HCT116 (cell line): ENCODE results near the gene SOX18. TPM values are rescaled to one million over a fixed set of nuclear protein-coding genes. Genes with fewer than 3 reads are reported as not detected.

Source experiments
- ATAC-seq: fragments of 200-7000 bp; cut with Tn5 transposase; 2 replicates; pipeline ENCODE4 v1.9.1; 2020; ENCODE audit warnings: mild to moderate bottlenecking, moderate library complexity
- BruUV-seq: library from RNA; stranded (reverse); fragments of 400-500 nt; replicated peaks from 2 replicates; lab custom pipeline; 2021; lab: Mats Ljungman, UMichigan
- CTCF ChIA-PET: fragments of 300-600 bp; sonication (Branson Sonifier 250); formaldehyde crosslinking; loops from one replicate; lab custom pipeline; 2021; ENCODE audit warnings: antibody characterized with exemption; lab: Charles Lee
- POLR2A ChIA-PET: fragments of 300-600, 350-600 bp; sonication (Branson Sonifier 250); formaldehyde crosslinking; loops from one replicate; lab custom pipeline; 2021; ENCODE audit warnings: antibody characterized with exemption; lab: Charles Lee
- RAD21 ChIA-PET, 2 experiments: fragments of 300-600 bp; sonication (Branson Sonifier 250); formaldehyde crosslinking; loops; one replicate each; lab custom pipeline; 2023; ENCODE audit warnings: low total read pairs in 2 of 2; ENCODE audit not compliant: uncharacterized antibody in 2 of 2, unreplicated experiment in 2 of 2, low non-redundant PET in 1 of 2; lab: Charles Lee
- DNase-seq: peaks from one replicate; pipeline ENCODE4 v3.0.0-alpha.2; 2010; ENCODE audit warnings: low read depth, low spot score
- H2AFZ ChIP-seq: fragments of 200-600 bp; shearing (Covaris generic), sonication (generic); 2 replicates; pipeline ENCODE4 v1.6.1; 2017; ENCODE audit warnings: low read depth, mixed run types, mixed read lengths, antibody characterized with exemption, low read length; ENCODE audit not compliant: poor library complexity, severe bottlenecking
- H3K27ac ChIP-seq: 2 replicates; pipeline ENCODE4 v1.5.1; 2012; ENCODE audit warnings: low read depth, low read length
- H3K27me3 ChIP-seq: fragments of 200-600 bp; sonication (generic); 2 replicates; pipeline ENCODE4 v1.6.1; 2016; ENCODE audit warnings: mixed run types, low read length, mixed read lengths; ENCODE audit not compliant: insufficient read depth
- H3K36me3 ChIP-seq, 2 experiments: fragments of 200-500 bp in 1 of 2; fragments of 200-600 bp in 1 of 2; sonication (Bioruptor generic) in 1 of 2; sonication (generic) in 1 of 2; 2 replicates each; pipeline versions ENCODE4 v1.5.1 to v1.6.1; 2014 to 2016; ENCODE audit warnings: low read length in 2 of 2, inconsistent platforms in 1 of 2, mixed read lengths in 1 of 2, mixed run types in 1 of 2; ENCODE audit not compliant: insufficient read depth in 2 of 2, control insufficient read depth in 1 of 2
- H3K4me1 ChIP-seq, 2 experiments: fragments of 200-600 bp in 1 of 2; sonication (generic) in 1 of 2; 2 replicates each; pipeline versions ENCODE4 v1.5.1 to v1.6.1; 2012 to 2017; ENCODE audit warnings: low read length in 2 of 2, inconsistent platforms in 1 of 2, mild to moderate bottlenecking in 1 of 2, mixed read lengths in 1 of 2, mixed run types in 1 of 2, moderate library complexity in 1 of 2; ENCODE audit not compliant: insufficient read depth in 2 of 2, control insufficient read depth in 1 of 2
- H3K4me2 ChIP-seq: fragments of 200-600 bp; sonication (generic); 2 replicates; pipeline ENCODE4 v1.6.1; 2017; ENCODE audit warnings: mixed run types, low read length, mixed read lengths
- H3K4me3 ChIP-seq, 2 experiments: fragments of 200-600 bp in 1 of 2; sonication (generic) in 1 of 2; replicated peaks in 1 of 2; 2 replicates each; pipeline ENCODE4 v1.5.1; 2011 to 2016; ENCODE audit warnings: low read length in 2 of 2, control low read depth in 1 of 2, low read depth in 1 of 2, mild to moderate bottlenecking in 1 of 2, mixed read lengths in 1 of 2, mixed run types in 1 of 2
- H3K79me2 ChIP-seq: fragments of 200-600 bp; sonication (generic); 2 replicates; pipeline ENCODE4 v1.6.1; 2017; ENCODE audit warnings: mild to moderate bottlenecking, mixed run types, low read length, moderate library complexity, mixed read lengths; ENCODE audit not compliant: insufficient read depth
- H3K9ac ChIP-seq: fragments of 200-600 bp; sonication (generic); 2 replicates; pipeline ENCODE4 v1.6.1; 2016; ENCODE audit warnings: low read length, mixed read lengths
- H3K9me2 ChIP-seq: fragments of 200-600 bp; sonication (generic), shearing (Covaris generic); 2 replicates; pipeline ENCODE4 v1.6.1; 2017; ENCODE audit warnings: mixed run types, mild to moderate bottlenecking, moderate library complexity; ENCODE audit not compliant: insufficient read depth
- H3K9me3 ChIP-seq, 2 experiments: fragments of 200-500 bp in 1 of 2; fragments of 200-600 bp in 1 of 2; sonication (Bioruptor generic) in 1 of 2; sonication (generic) in 1 of 2; 2 replicates each; pipeline ENCODE4 v1.6.1; 2014 to 2017; ENCODE audit warnings: low read length in 2 of 2, mixed read lengths in 2 of 2, inconsistent platforms in 1 of 2, low read depth in 1 of 2, mild to moderate bottlenecking in 1 of 2, mixed run types in 1 of 2, moderate library complexity in 1 of 2; ENCODE audit not compliant: control insufficient read depth in 1 of 2, insufficient read depth in 1 of 2
- H4K20me1 ChIP-seq: fragments of 200-600 bp; sonication (generic), shearing (Covaris generic); 2 replicates; pipeline ENCODE4 v1.6.1; 2017; ENCODE audit warnings: mixed run types, mild to moderate bottlenecking, moderate library complexity; ENCODE audit not compliant: insufficient read depth
- ATF3 ChIP-seq: IDR thresholded peaks from 2 replicates; pipeline ENCODE4 v1.6.1; 2012
- CBX3 ChIP-seq: IDR thresholded peaks from 2 replicates; pipeline ENCODE4 v1.6.1; 2012; ENCODE audit warnings: low read depth
- CEBPB ChIP-seq: IDR thresholded peaks from 2 replicates; pipeline ENCODE4 v1.6.1; 2012; ENCODE audit warnings: low read depth
- CTCF ChIP-seq, 3 experiments: fragments of 200-600 bp in 1 of 3; sonication (generic) in 1 of 3; IDR thresholded peaks in 2 of 3; conservative IDR thresholded peaks in 1 of 3; 2 replicates each; pipeline ENCODE4 v1.5.1; 2012 to 2017; ENCODE audit warnings: low read depth in 2 of 3, low read length in 2 of 3, antibody characterized with exemption in 1 of 3, borderline replicate concordance in 1 of 3, control low read depth in 1 of 3, mild to moderate bottlenecking in 1 of 3, mixed read lengths in 1 of 3, mixed run types in 1 of 3, moderate library complexity in 1 of 3; ENCODE audit not compliant: insufficient read depth in 1 of 3
- EGR1 ChIP-seq: IDR thresholded peaks from 2 replicates; pipeline ENCODE4 v1.6.1; 2012; ENCODE audit warnings: low read depth
- ELF1 ChIP-seq: IDR thresholded peaks from 2 replicates; pipeline ENCODE4 v1.6.1; 2012; ENCODE audit warnings: low read depth, borderline replicate concordance
- FOSL1 ChIP-seq: IDR thresholded peaks from 2 replicates; pipeline ENCODE4 v1.6.1; 2012; ENCODE audit warnings: low read depth
- POLR2AphosphoS5 ChIP-seq: IDR thresholded peaks from 2 replicates; pipeline ENCODE4 v1.6.1; 2011; ENCODE audit warnings: mild to moderate bottlenecking, low read depth, low read length, moderate library complexity
- REST ChIP-seq: IDR thresholded peaks from 2 replicates; pipeline ENCODE4 v1.6.1; 2012; ENCODE audit warnings: low read depth
- SIN3A ChIP-seq: IDR thresholded peaks from 2 replicates; pipeline ENCODE4 v1.6.1; 2012; ENCODE audit warnings: low read depth
- SP1 ChIP-seq: IDR thresholded peaks from 2 replicates; pipeline ENCODE4 v1.6.1; 2012; ENCODE audit warnings: low read depth
- SRF ChIP-seq: IDR thresholded peaks from 2 replicates; pipeline ENCODE4 v1.6.1; 2012; ENCODE audit warnings: low read depth
- TCF7L2 ChIP-seq: IDR thresholded peaks from 2 replicates; pipeline ENCODE4 v1.7.0; 2011; ENCODE audit warnings: borderline replicate concordance, inconsistent platforms; ENCODE audit not compliant: insufficient read depth, insufficient read length; ENCODE audit errors: extremely low read depth
- YY1 ChIP-seq: IDR thresholded peaks from 2 replicates; pipeline ENCODE4 v1.6.1; 2011; ENCODE audit warnings: low read length, low read depth, moderate library complexity, mild to moderate bottlenecking; ENCODE audit not compliant: insufficient replicate concordance; ENCODE audit errors: extremely low read depth
- ZFX ChIP-seq: fragments of 450-650 bp; IDR thresholded peaks from 2 replicates; pipeline ENCODE4 v1.6.1; 2017
- ZNF274 ChIP-seq: fragments of 200-500 bp; sonication (Bioruptor generic); IDR thresholded peaks from 2 replicates; pipeline ENCODE4 v1.6.1; 2014; ENCODE audit warnings: mild to moderate bottlenecking, low read depth, low read length, inconsistent platforms
- intact Hi-C: fragments of 100-400 bp; cut with micrococcal nuclease; formaldehyde crosslinking; loops from 2 replicates; pipeline ENCODE4 v1.10.0; 2022
- total RNA-seq: library from RNA; stranded (reverse); gene quantifications from one replicate; pipeline ENCODE4 v1.2.1, GENCODE V29; 2021; ENCODE audit not compliant: unreplicated experiment

The SOX18 gene
- total RNA-seq, 1 experiment from 2014 or later: 3.3 TPM

- H2AFZ ChIP-seq: no peak overlapping the region
- H3K9me2 ChIP-seq: no peaks in the 10 kb centered on the region
- H3K27me3 ChIP-seq: no peaks in the 10 kb centered on the region
- RAD21 ChIA-PET: no interaction called here
- no peak overlapping the region for H3K4me2 ChIP-seq
- H3K79me2 ChIP-seq: peaks cover 45% of the 10 kb centered on the region
- TF ChIP-seq ATF3: no peak
- no peak for TF ChIP-seq CBX3
- TF ChIP-seq EGR1: no peak
- no peak for TF ChIP-seq SIN3A
- TF ChIP-seq SP1: no peak
- no peak for TF ChIP-seq YY1
- no peak for TF ChIP-seq ZFX
- no peak for TF ChIP-seq FOSL1
- no peak for TF ChIP-seq POLR2AphosphoS5
- TF ChIP-seq ZNF274: no peak
- no peak for TF ChIP-seq CTCF (IDR thresholded peaks at IDR 0.05 in 2 of 3, conservative IDR thresholded peaks at IDR 0.05 in 1 of 3; ENCODE audit: borderline replicate concordance in 1 of 3, insufficient read depth in 1 of 3, low read depth in 2 of 3, low read length in 2 of 3)
- no peak for TF ChIP-seq ELF1
- TF ChIP-seq SRF: no peak
- no peak for TF ChIP-seq TCF7L2
- TF ChIP-seq CEBPB: no peak
- TF ChIP-seq REST: no peak
- TF ChIP-seq, all 23 proteins: peak for 0
- ATAC-seq (no peak), DNase-seq (no peak)
- intact Hi-C loops: no loop called here
- H4K20me1 ChIP-seq: no peaks in the 10 kb centered on the region
- peaks cover 3 to 7% of the 10 kb centered on the region in 2 experiments; a peak in 2 of 4 replicates for H3K9me3 ChIP-seq
- peaks cover 31 to 49% of the 10 kb centered on the region in 2 experiments for H3K36me3 ChIP-seq
- H3K9ac ChIP-seq: no peak overlapping the region
- H3K27ac ChIP-seq: no peak overlapping the region
- no peaks in the 10 kb centered on the region for H3K4me1 ChIP-seq
- no TSS peak for BruUV-seq
- ChIA-PET POLR2A (no interaction called here), CTCF (no interaction called here)
- H3K4me3 ChIP-seq: no peak overlapping the region
These were observed 44.0 kb downstream of the SOX18 start for GRCh38 chr20:64005394-64005793.
